Keratinocyte (primary cell): ENCODE data around the gene FSTL1. TPM values are rescaled to one million over a fixed set of nuclear protein-coding genes. Genes with fewer than 3 reads are reported as not detected.

ENCODE experiments used
- DNase-seq: peaks from one replicate; pipeline ENCODE4 v3.0.0-alpha.2; 2011; ENCODE audit warnings: low read depth, missing footprints, low spot score
- FAIRE-seq: peaks from 2 replicates; lab custom pipeline; 2011; peaks lifted over from hg19 to GRCh38; lab: Jason Lieb, UNC
- H2AFZ ChIP-seq: 2 replicates; pipeline ENCODE4 v1.6.0; 2012; ENCODE audit warnings: low read length, control low read depth, inconsistent platforms; ENCODE audit not compliant: control insufficient read depth
- H3K27ac ChIP-seq: 2 replicates; pipeline ENCODE4 v1.5.1; 2011; ENCODE audit warnings: low read length; ENCODE audit not compliant: control insufficient read depth, insufficient read depth
- H3K27me3 ChIP-seq: 3 replicates; pipeline ENCODE4 v1.6.0; 2011; ENCODE audit warnings: low read length; ENCODE audit not compliant: control insufficient read depth, insufficient read depth; ENCODE audit errors: extremely low read depth
- H3K36me3 ChIP-seq, 2 experiments: 2 replicates in 1 of 2; 3 replicates in 1 of 2; pipeline ENCODE4 v1.5.1; 2011; ENCODE audit warnings: low read length in 2 of 2, mild to moderate bottlenecking in 1 of 2; ENCODE audit not compliant: control insufficient read depth in 2 of 2, insufficient read depth in 2 of 2; ENCODE audit errors: extremely low read depth in 1 of 2
- H3K4me1 ChIP-seq: 3 replicates; pipeline ENCODE4 v1.5.1; 2011; ENCODE audit warnings: low read length; ENCODE audit not compliant: control insufficient read depth, insufficient read depth; ENCODE audit errors: extremely low read depth
- H3K4me2 ChIP-seq: 3 replicates; pipeline ENCODE4 v1.6.0; 2011; ENCODE audit warnings: low read depth, low read length; ENCODE audit not compliant: control insufficient read depth, insufficient read depth; ENCODE audit errors: extremely low read depth
- H3K4me3 ChIP-seq, 3 experiments: fragments of 200-600 bp in 1 of 3; sonication (generic) in 1 of 3; 2 replicates in 2 of 3; 3 replicates in 1 of 3; pipeline ENCODE4 v1.5.1; 2011 to 2016; ENCODE audit warnings: low read length in 3 of 3, mild to moderate bottlenecking in 3 of 3, control low read depth in 2 of 3, inconsistent platforms in 1 of 3, low read depth in 1 of 3, mixed read lengths in 1 of 3, mixed run types in 1 of 3, moderate library complexity in 1 of 3; ENCODE audit not compliant: control insufficient read depth in 2 of 3, insufficient read depth in 2 of 3; ENCODE audit errors: extremely low read depth in 1 of 3
- H3K79me2 ChIP-seq: 2 replicates; pipeline ENCODE4 v1.6.0; 2012; ENCODE audit warnings: low read length; ENCODE audit not compliant: control insufficient read depth, insufficient read depth
- H3K9ac ChIP-seq: 3 replicates; pipeline ENCODE4 v1.6.0; 2011; ENCODE audit warnings: low read length; ENCODE audit not compliant: control insufficient read depth, insufficient read depth; ENCODE audit errors: extremely low read depth
- H3K9me1 ChIP-seq: 3 replicates; pipeline ENCODE4 v1.6.0; 2011; ENCODE audit warnings: low read length; ENCODE audit not compliant: control insufficient read depth, insufficient read depth; ENCODE audit errors: extremely low read depth
- H3K9me3 ChIP-seq: 2 replicates; pipeline ENCODE4 v1.5.1; 2012; ENCODE audit warnings: low read depth, low read length; ENCODE audit not compliant: control insufficient read depth
- H4K20me1 ChIP-seq: 3 replicates; pipeline ENCODE4 v1.6.0; 2011; ENCODE audit warnings: low read length; ENCODE audit not compliant: control insufficient read depth, insufficient read depth; ENCODE audit errors: extremely low read depth
- EZH2 ChIP-seq: IDR thresholded peaks from one replicate; pipeline ENCODE4 v1.6.1; 2012; ENCODE audit warnings: inconsistent platforms, mild to moderate bottlenecking, low read length, moderate library complexity
- dilution Hi-C: fragments of 300-500 bp; cut with MboI; formaldehyde crosslinking; loops from one replicate; pipeline ENCODE4 v1.7.0; 2020; ENCODE audit warnings: low sequenced_read_pairs; ENCODE audit not compliant: extremely low pct_ligation_motif_present
- polyA plus RNA-seq, 5 experiments: library from polyadenylated mRNA; depleted of rRNA in 3 of 5; stranded (reverse) in 3 of 5; stranded (forward) in 1 of 5; unstranded in 1 of 5; fragments of >200 nt; gene quantifications; 1 replicate in 1 of 5; 2 replicates in 3 of 5; 3 replicates in 1 of 5; pipeline versions ENCODE4 v1.2.1 to v1.2.3, GENCODE V29; 2011 to 2012; ENCODE audit warnings: missing spikeins in 2 of 5, low read depth in 1 of 5, low replicate concordance in 1 of 5
- TF ChIP-seq, protein P1 (sequence below), 3 experiments: IDR thresholded peaks in 1 of 3; conservative IDR thresholded peaks in 1 of 3; optimal IDR thresholded peaks in 1 of 3; 2 replicates in 2 of 3; 3 replicates in 1 of 3; pipeline versions ENCODE3 to v1.5.1; 2011; ENCODE audit warnings: low read length in 3 of 3, mild to moderate bottlenecking in 3 of 3, moderate library complexity in 2 of 3, control low read depth in 1 of 3, inconsistent platforms in 1 of 3; ENCODE audit not compliant: insufficient read depth in 2 of 3; ENCODE audit errors: extremely low read depth in 1 of 3

FSTL1 gene
- polyA plus RNA-seq, 1 donor (not counting 4 experiments of a cell fraction or from before 2014, with no cell fraction given): 59.0 TPM

GRCh38 chr3:120438216-120438615 is 12.6 kb downstream of the FSTL1 start:
- H3K4me2 ChIP-seq: no peak overlapping the region
- no peaks in the 10 kb centered on the region for H3K9me3 ChIP-seq
- no peaks in the 10 kb centered on the region for H4K20me1 ChIP-seq
- peaks cover 6 to 13% of the 10 kb centered on the region in 2 experiments for H3K36me3 ChIP-seq
- dilution Hi-C loops: no loop called here
- no peak overlapping the region for H3K27ac ChIP-seq
- no peak overlapping the region for H3K4me3 ChIP-seq
- H3K9ac ChIP-seq: no peak overlapping the region
- no peaks in the 10 kb centered on the region for H3K9me1 ChIP-seq
- TF ChIP-seq EZH2: no peak
- TF ChIP-seq, protein P1, sequence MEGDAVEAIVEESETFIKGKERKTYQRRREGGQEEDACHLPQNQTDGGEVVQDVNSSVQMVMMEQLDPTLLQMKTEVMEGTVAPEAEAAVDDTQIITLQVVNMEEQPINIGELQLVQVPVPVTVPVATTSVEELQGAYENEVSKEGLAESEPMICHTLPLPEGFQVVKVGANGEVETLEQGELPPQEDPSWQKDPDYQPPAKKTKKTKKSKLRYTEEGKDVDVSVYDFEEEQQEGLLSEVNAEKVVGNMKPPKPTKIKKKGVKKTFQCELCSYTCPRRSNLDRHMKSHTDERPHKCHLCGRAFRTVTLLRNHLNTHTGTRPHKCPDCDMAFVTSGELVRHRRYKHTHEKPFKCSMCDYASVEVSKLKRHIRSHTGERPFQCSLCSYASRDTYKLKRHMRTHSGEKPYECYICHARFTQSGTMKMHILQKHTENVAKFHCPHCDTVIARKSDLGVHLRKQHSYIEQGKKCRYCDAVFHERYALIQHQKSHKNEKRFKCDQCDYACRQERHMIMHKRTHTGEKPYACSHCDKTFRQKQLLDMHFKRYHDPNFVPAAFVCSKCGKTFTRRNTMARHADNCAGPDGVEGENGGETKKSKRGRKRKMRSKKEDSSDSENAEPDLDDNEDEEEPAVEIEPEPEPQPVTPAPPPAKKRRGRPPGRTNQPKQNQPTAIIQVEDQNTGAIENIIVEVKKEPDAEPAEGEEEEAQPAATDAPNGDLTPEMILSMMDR (optimal IDR thresholded peaks at IDR 0.05 in 1 of 3, IDR thresholded peaks at IDR 0.05 in 1 of 3, conservative IDR thresholded peaks at IDR 0.05 in 1 of 3; ENCODE audit: extremely low read depth in 1 of 3, insufficient read depth in 2 of 3, low read length in 3 of 3): no peak
- peaks cover 5% of the 10 kb centered on the region for H3K79me2 ChIP-seq
- FAIRE-seq: no peak
- no peaks in the 10 kb centered on the region for H3K27me3 ChIP-seq
- DNase-seq: no peak
- H3K4me1 ChIP-seq: peaks cover 15% of the 10 kb centered on the region
- H2AFZ ChIP-seq: no peak overlapping the region

DNA sequence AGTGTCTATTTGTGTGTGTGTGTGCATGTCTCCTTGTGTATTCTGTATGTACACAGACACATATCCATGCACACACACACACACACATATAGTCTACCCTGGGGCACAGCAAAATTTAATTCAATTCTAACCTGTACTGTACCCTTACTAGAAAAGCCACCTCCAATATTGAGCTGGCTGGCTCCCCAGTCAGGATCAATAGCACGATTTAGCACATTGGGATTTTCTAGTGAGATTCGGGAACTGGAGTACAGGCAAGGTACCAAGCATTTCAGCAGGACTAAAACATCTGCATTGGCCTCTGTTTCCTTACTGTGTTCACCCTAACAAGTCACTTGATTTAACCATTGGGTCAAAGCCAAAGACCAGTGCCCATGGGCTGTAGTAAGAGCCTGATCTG is 13.2 kb downstream of the FSTL1 start:
- Histone ChIP-seq H4K20me1 (no peaks in the 10 kb centered on the region), H3K4me3 (no peak overlapping the region), H3K9me3 (no peaks in the 10 kb centered on the region), H3K9ac (no peak overlapping the region), H3K36me3 (peaks cover 6 to 13% of the 10 kb centered on the region in 2 experiments), H3K9me1 (no peaks in the 10 kb centered on the region), H3K79me2 (peaks cover 3% of the 10 kb centered on the region), H3K27me3 (no peaks in the 10 kb centered on the region), H3K4me2 (no peak overlapping the region), H2AFZ (no peak overlapping the region), H3K27ac (no peak overlapping the region), H3K4me1 (peaks cover 15% of the 10 kb centered on the region)
- TF ChIP-seq EZH2: no peak
- TF ChIP-seq, protein P1 (optimal IDR thresholded peaks at IDR 0.05 in 1 of 3, IDR thresholded peaks at IDR 0.05 in 1 of 3, conservative IDR thresholded peaks at IDR 0.05 in 1 of 3; ENCODE audit: extremely low read depth in 1 of 3, insufficient read depth in 2 of 3, low read length in 3 of 3): no peak
- no peak for FAIRE-seq
- DNase-seq: no peak
- dilution Hi-C loops: no loop called here
